HCT116 (cell line): ENCODE measurements around the gene HPD. TPM values are rescaled to one million over a fixed set of nuclear protein-coding genes. Genes with fewer than 3 reads are reported as not detected.

ENCODE experiments used
- ATAC-seq: fragments of 200-7000 bp; cut with Tn5 transposase; 2 replicates; pipeline ENCODE4 v1.9.1; 2020; ENCODE audit warnings: mild to moderate bottlenecking, moderate library complexity
- BruUV-seq: library from RNA; stranded (reverse); fragments of 400-500 nt; replicated peaks from 2 replicates; lab custom pipeline; 2021; lab: Mats Ljungman, UMichigan
- CTCF ChIA-PET: fragments of 300-600 bp; sonication (Branson Sonifier 250); formaldehyde crosslinking; loops from one replicate; lab custom pipeline; 2021; ENCODE audit warnings: antibody characterized with exemption; lab: Charles Lee
- POLR2A ChIA-PET: fragments of 300-600, 350-600 bp; sonication (Branson Sonifier 250); formaldehyde crosslinking; loops from one replicate; lab custom pipeline; 2021; ENCODE audit warnings: antibody characterized with exemption; lab: Charles Lee
- RAD21 ChIA-PET, 2 experiments: fragments of 300-600 bp; sonication (Branson Sonifier 250); formaldehyde crosslinking; loops; one replicate each; lab custom pipeline; 2023; ENCODE audit warnings: low total read pairs in 2 of 2; ENCODE audit not compliant: uncharacterized antibody in 2 of 2, unreplicated experiment in 2 of 2, low non-redundant PET in 1 of 2; lab: Charles Lee
- DNase-seq: peaks from one replicate; pipeline ENCODE4 v3.0.0-alpha.2; 2010; ENCODE audit warnings: low read depth, low spot score
- H2AFZ ChIP-seq: fragments of 200-600 bp; shearing (Covaris generic), sonication (generic); 2 replicates; pipeline ENCODE4 v1.6.1; 2017; ENCODE audit warnings: low read depth, mixed run types, mixed read lengths, antibody characterized with exemption, low read length; ENCODE audit not compliant: poor library complexity, severe bottlenecking
- H3K27ac ChIP-seq: 2 replicates; pipeline ENCODE4 v1.5.1; 2012; ENCODE audit warnings: low read depth, low read length
- H3K27me3 ChIP-seq: fragments of 200-600 bp; sonication (generic); 2 replicates; pipeline ENCODE4 v1.6.1; 2016; ENCODE audit warnings: mixed run types, low read length, mixed read lengths; ENCODE audit not compliant: insufficient read depth
- H3K36me3 ChIP-seq, 2 experiments: fragments of 200-500 bp in 1 of 2; fragments of 200-600 bp in 1 of 2; sonication (Bioruptor generic) in 1 of 2; sonication (generic) in 1 of 2; 2 replicates each; pipeline versions ENCODE4 v1.5.1 to v1.6.1; 2014 to 2016; ENCODE audit warnings: low read length in 2 of 2, inconsistent platforms in 1 of 2, mixed read lengths in 1 of 2, mixed run types in 1 of 2; ENCODE audit not compliant: insufficient read depth in 2 of 2, control insufficient read depth in 1 of 2
- H3K4me1 ChIP-seq, 2 experiments: fragments of 200-600 bp in 1 of 2; sonication (generic) in 1 of 2; 2 replicates each; pipeline versions ENCODE4 v1.5.1 to v1.6.1; 2012 to 2017; ENCODE audit warnings: low read length in 2 of 2, inconsistent platforms in 1 of 2, mild to moderate bottlenecking in 1 of 2, mixed read lengths in 1 of 2, mixed run types in 1 of 2, moderate library complexity in 1 of 2; ENCODE audit not compliant: insufficient read depth in 2 of 2, control insufficient read depth in 1 of 2
- H3K4me2 ChIP-seq: fragments of 200-600 bp; sonication (generic); 2 replicates; pipeline ENCODE4 v1.6.1; 2017; ENCODE audit warnings: mixed run types, low read length, mixed read lengths
- H3K4me3 ChIP-seq, 2 experiments: fragments of 200-600 bp in 1 of 2; sonication (generic) in 1 of 2; replicated peaks in 1 of 2; 2 replicates each; pipeline ENCODE4 v1.5.1; 2011 to 2016; ENCODE audit warnings: low read length in 2 of 2, control low read depth in 1 of 2, low read depth in 1 of 2, mild to moderate bottlenecking in 1 of 2, mixed read lengths in 1 of 2, mixed run types in 1 of 2
- H3K79me2 ChIP-seq: fragments of 200-600 bp; sonication (generic); 2 replicates; pipeline ENCODE4 v1.6.1; 2017; ENCODE audit warnings: mild to moderate bottlenecking, mixed run types, low read length, moderate library complexity, mixed read lengths; ENCODE audit not compliant: insufficient read depth
- H3K9ac ChIP-seq: fragments of 200-600 bp; sonication (generic); 2 replicates; pipeline ENCODE4 v1.6.1; 2016; ENCODE audit warnings: low read length, mixed read lengths
- H3K9me2 ChIP-seq: fragments of 200-600 bp; sonication (generic), shearing (Covaris generic); 2 replicates; pipeline ENCODE4 v1.6.1; 2017; ENCODE audit warnings: mixed run types, mild to moderate bottlenecking, moderate library complexity; ENCODE audit not compliant: insufficient read depth
- H3K9me3 ChIP-seq, 2 experiments: fragments of 200-500 bp in 1 of 2; fragments of 200-600 bp in 1 of 2; sonication (Bioruptor generic) in 1 of 2; sonication (generic) in 1 of 2; 2 replicates each; pipeline ENCODE4 v1.6.1; 2014 to 2017; ENCODE audit warnings: low read length in 2 of 2, mixed read lengths in 2 of 2, inconsistent platforms in 1 of 2, low read depth in 1 of 2, mild to moderate bottlenecking in 1 of 2, mixed run types in 1 of 2, moderate library complexity in 1 of 2; ENCODE audit not compliant: control insufficient read depth in 1 of 2, insufficient read depth in 1 of 2
- H4K20me1 ChIP-seq: fragments of 200-600 bp; sonication (generic), shearing (Covaris generic); 2 replicates; pipeline ENCODE4 v1.6.1; 2017; ENCODE audit warnings: mixed run types, mild to moderate bottlenecking, moderate library complexity; ENCODE audit not compliant: insufficient read depth
- CBX3 ChIP-seq: IDR thresholded peaks from 2 replicates; pipeline ENCODE4 v1.6.1; 2012; ENCODE audit warnings: low read depth
- EGR1 ChIP-seq: IDR thresholded peaks from 2 replicates; pipeline ENCODE4 v1.6.1; 2012; ENCODE audit warnings: low read depth
- ELF1 ChIP-seq: IDR thresholded peaks from 2 replicates; pipeline ENCODE4 v1.6.1; 2012; ENCODE audit warnings: low read depth, borderline replicate concordance
- POLR2AphosphoS5 ChIP-seq: IDR thresholded peaks from 2 replicates; pipeline ENCODE4 v1.6.1; 2011; ENCODE audit warnings: mild to moderate bottlenecking, low read depth, low read length, moderate library complexity
- RAD21 ChIP-seq: IDR thresholded peaks from 2 replicates; pipeline ENCODE4 v1.6.1; 2012; ENCODE audit warnings: low read depth, mild to moderate bottlenecking
- YY1 ChIP-seq: IDR thresholded peaks from 2 replicates; pipeline ENCODE4 v1.6.1; 2011; ENCODE audit warnings: low read length, low read depth, moderate library complexity, mild to moderate bottlenecking; ENCODE audit not compliant: insufficient replicate concordance; ENCODE audit errors: extremely low read depth
- intact Hi-C: fragments of 100-400 bp; cut with micrococcal nuclease; formaldehyde crosslinking; loops from 2 replicates; pipeline ENCODE4 v1.10.0; 2022
- total RNA-seq: library from RNA; stranded (reverse); gene quantifications from one replicate; pipeline ENCODE4 v1.2.1, GENCODE V29; 2021; ENCODE audit not compliant: unreplicated experiment
- TF ChIP-seq, protein P1 (sequence below): IDR thresholded peaks from 2 replicates; pipeline ENCODE4 v1.6.1; 2012; ENCODE audit warnings: low read depth

Gene HPD
- total RNA-seq, 1 experiment from 2014 or later = 1.1 TPM

DNA sequence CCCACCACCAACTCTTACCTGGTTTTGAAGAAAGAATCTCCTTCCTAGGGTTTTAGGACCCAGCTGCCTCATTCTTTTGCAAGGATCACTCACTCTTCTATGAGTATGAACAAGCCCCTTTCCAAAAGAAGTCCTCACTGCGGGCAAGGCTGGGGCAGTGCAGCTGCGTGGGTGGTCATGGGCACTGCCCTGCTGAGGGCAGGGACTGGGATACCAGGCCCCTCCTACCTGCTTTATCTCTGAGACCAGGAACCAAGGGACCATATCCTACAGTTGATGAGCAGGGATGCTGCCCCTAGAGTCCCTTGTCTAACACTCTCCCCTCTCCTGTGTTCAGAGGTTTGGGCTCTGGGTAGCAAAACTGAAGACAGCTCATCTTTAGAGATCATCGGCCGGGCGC, 20.5 kb downstream of the HPD start:
- BruUV-seq = no TSS peak
- Histone ChIP-seq H3K27ac (no peak overlapping the region), H2AFZ (no peak overlapping the region), H3K4me2 (no peak overlapping the region), H3K79me2 (no peaks in the 10 kb centered on the region), H3K4me3 (no peak overlapping the region), H3K4me1 (peaks cover 4 to 41% of the 10 kb centered on the region in 2 experiments; a peak in 3 of 4 replicates), H3K9ac (no peak overlapping the region), H3K27me3 (no peaks in the 10 kb centered on the region), H3K9me2 (no peaks in the 10 kb centered on the region), H3K9me3 (no peaks in the 10 kb centered on the region), H3K36me3 (no peaks in the 10 kb centered on the region), H4K20me1 (no peaks in the 10 kb centered on the region)
- ATAC-seq (no peak), DNase-seq (no peak)
- RAD21 ChIA-PET = interaction anchor here in 1 of 2 experiments (1.1 kb wide), 1 partner anchor 50 kb away, joined by 3 read pairs; the partner anchor contains the start of gene PSMD9
- CTCF ChIA-PET = interaction anchor here (1.2 to 6.0 kb wide), 2 partner anchors 43 to 56 kb away, joined by 4 to 20 read pairs; partner anchors contain the start of gene RHOF
- intact Hi-C loops = loop anchor here (2.0 kb wide), 1 partner anchor 43 kb away; no protein-coding TSS in a partner anchor
- TF ChIP-seq POLR2AphosphoS5 = no peak
- TF ChIP-seq YY1 = no peak
- TF ChIP-seq EGR1 = no peak
- no peak for TF ChIP-seq RAD21
- TF ChIP-seq CBX3 = no peak
- TF ChIP-seq ELF1 = no peak
- TF ChIP-seq, protein P1, sequence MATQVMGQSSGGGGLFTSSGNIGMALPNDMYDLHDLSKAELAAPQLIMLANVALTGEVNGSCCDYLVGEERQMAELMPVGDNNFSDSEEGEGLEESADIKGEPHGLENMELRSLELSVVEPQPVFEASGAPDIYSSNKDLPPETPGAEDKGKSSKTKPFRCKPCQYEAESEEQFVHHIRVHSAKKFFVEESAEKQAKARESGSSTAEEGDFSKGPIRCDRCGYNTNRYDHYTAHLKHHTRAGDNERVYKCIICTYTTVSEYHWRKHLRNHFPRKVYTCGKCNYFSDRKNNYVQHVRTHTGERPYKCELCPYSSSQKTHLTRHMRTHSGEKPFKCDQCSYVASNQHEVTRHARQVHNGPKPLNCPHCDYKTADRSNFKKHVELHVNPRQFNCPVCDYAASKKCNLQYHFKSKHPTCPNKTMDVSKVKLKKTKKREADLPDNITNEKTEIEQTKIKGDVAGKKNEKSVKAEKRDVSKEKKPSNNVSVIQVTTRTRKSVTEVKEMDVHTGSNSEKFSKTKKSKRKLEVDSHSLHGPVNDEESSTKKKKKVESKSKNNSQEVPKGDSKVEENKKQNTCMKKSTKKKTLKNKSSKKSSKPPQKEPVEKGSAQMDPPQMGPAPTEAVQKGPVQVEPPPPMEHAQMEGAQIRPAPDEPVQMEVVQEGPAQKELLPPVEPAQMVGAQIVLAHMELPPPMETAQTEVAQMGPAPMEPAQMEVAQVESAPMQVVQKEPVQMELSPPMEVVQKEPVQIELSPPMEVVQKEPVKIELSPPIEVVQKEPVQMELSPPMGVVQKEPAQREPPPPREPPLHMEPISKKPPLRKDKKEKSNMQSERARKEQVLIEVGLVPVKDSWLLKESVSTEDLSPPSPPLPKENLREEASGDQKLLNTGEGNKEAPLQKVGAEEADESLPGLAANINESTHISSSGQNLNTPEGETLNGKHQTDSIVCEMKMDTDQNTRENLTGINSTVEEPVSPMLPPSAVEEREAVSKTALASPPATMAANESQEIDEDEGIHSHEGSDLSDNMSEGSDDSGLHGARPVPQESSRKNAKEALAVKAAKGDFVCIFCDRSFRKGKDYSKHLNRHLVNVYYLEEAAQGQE = no peak
- POLR2A ChIA-PET = no interaction called here
